ENCODE measurements around the gene PLEKHG4B. TPM values are rescaled to one million over a fixed set of nuclear protein-coding genes. Genes with fewer than 3 reads are reported as not detected.
A peak's percentile ranks its signal among the peaks of the same experiment; 100 is the strongest.
"Not testable (repeated sequence)": the region's sequence is repeated elsewhere in the genome, so short reads cannot be mapped to it uniquely, and the experiment has no call there.

The PLEKHG4B gene
- total and polyA plus RNA-seq, 4 donors = 0.05 to 0.21 TPM; not detected in 2

- H3K27me3 ChIP-seq (ENCODE audit: control insufficient read depth in 1 of 2, insufficient read depth in 2 of 2, low read length in 1 of 2) = no peaks in the 10 kb centered on the region
- no peak overlapping the region for H3K4me3 ChIP-seq (ENCODE audit: low read length in 2 of 2)
- WGBS, 2 donors = 91 to 93% methylated on average over 15 to 17 of the region's 17 CpGs
- intact Hi-C loops (cut with DNase I) = no loop called here
- H3K27ac ChIP-seq (ENCODE audit: low read depth in 1 of 2, low read length in 2 of 2) = no peak overlapping the region
- H3K36me3 ChIP-seq (ENCODE audit: control insufficient read depth in 1 of 2, insufficient read depth in 2 of 2, low read length in 1 of 2) = no peaks in the 10 kb centered on the region
- H3K9me3 ChIP-seq (ENCODE audit: control insufficient read depth, low read length) = no peaks in the 10 kb centered on the region
- ATAC-seq (ENCODE audit: low FRiP score) (no peak), DNase-seq (peak; percentile 40 to 69)
- H3K4me1 ChIP-seq (ENCODE audit: control insufficient read depth in 1 of 2, insufficient read depth in 2 of 2, low read length in 2 of 2) = no peaks in the 10 kb centered on the region
These were observed 101.2 kb downstream of the PLEKHG4B start for GRCh38 chr5:192970-193831.

DNA sequence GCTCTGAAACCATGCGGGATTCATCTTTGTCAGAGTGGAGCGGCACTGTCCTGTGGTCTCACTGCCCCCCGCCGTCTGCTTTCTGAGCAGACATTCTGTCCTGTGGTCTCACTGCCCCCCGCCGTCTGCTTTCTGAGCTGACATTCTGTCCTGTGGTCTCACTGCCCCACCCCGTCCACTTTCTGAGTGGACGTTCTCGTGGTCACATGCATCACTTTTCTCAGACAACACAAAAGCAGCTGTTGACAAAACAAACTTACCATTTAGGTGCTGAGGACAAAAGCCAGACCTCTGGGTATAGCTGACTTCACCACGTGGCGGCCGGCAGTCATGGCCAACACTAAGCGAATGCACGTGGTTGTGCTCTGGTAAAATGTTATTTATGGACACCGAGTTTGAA lies 102.1 kb downstream of the PLEKHG4B start:
- Histone ChIP-seq H3K4me1 (ENCODE audit: control insufficient read depth in 1 of 2, insufficient read depth in 2 of 2, low read length in 2 of 2) (no peaks in the 10 kb centered on the region), H3K36me3 (ENCODE audit: control insufficient read depth in 1 of 2, insufficient read depth in 2 of 2, low read length in 1 of 2) (no peaks in the 10 kb centered on the region), H3K9me3 (ENCODE audit: control insufficient read depth, low read length) (no peaks in the 10 kb centered on the region), H3K4me3 (ENCODE audit: low read length in 2 of 2) (no peak overlapping the region), H3K27me3 (ENCODE audit: control insufficient read depth in 1 of 2, insufficient read depth in 2 of 2, low read length in 1 of 2) (no peaks in the 10 kb centered on the region), H3K27ac (ENCODE audit: low read depth in 1 of 2, low read length in 2 of 2) (no peak overlapping the region)
- peak; percentile 37 to 61 for DNase-seq
- intact Hi-C loops (cut with DNase I) = no loop called here
- no peak for ATAC-seq (ENCODE audit: low FRiP score)
- 91 to 96% methylated on average over 15 of the region's 15 CpGs for WGBS, 2 donors

GRCh38 chr5:194603-195209 lies 102.7 kb downstream of the PLEKHG4B start:
- 96 to 97% methylated on average over 36 of the region's 36 CpGs for WGBS, 2 donors
- intact Hi-C loops (cut with DNase I) = no loop called here
- no peak overlapping the region for H3K27ac ChIP-seq (ENCODE audit: low read depth in 1 of 2, low read length in 2 of 2)
- DNase-seq = peak; percentile 37 to 74
- ATAC-seq (ENCODE audit: low FRiP score) = no peak
- H3K36me3 ChIP-seq (ENCODE audit: control insufficient read depth in 1 of 2, insufficient read depth in 2 of 2, low read length in 1 of 2) = no peaks in the 10 kb centered on the region
- no peaks in the 10 kb centered on the region for H3K9me3 ChIP-seq (ENCODE audit: control insufficient read depth, low read length)
- no peak overlapping the region for H3K4me3 ChIP-seq (ENCODE audit: low read length in 2 of 2)
- no peaks in the 10 kb centered on the region for H3K27me3 ChIP-seq (ENCODE audit: control insufficient read depth in 1 of 2, insufficient read depth in 2 of 2, low read length in 1 of 2)
- no peaks in the 10 kb centered on the region for H3K4me1 ChIP-seq (ENCODE audit: control insufficient read depth in 1 of 2, insufficient read depth in 2 of 2, low read length in 2 of 2)

DNA sequence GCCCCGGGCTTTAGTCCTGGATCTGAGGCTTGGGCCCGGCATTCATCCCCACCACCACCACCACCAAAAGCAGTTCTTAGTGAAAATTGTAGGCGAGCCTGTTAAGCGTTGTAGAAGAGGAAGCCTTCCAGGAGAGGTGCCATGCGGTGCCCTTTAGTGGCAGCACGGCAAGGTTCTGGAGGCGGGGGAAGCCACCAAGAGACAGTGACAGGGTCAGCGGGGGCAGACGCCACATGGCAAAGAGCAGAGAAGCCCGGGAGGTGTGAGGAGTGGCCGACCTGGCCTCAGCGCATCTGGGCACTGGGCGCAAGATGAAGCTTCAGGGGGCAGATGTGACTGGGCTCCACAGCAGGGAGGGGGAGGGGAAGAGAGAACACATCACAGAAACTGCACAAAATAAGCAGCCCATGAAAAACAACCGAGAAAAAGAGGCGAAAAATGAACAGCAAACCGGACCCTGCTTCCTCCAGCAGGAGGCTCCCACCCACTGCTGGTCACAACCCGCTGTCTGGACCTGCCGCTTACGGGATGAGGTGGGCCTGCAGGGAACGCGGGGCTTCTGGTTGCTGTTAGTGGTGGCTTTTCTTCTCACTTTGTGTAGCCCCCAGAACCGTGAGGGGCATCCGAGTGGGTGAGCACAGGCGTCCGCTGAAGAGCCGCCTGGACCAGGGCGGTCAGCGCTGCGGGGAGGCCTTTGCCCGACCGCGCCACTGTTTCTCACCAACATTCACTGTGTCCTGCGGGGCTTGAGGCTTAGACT lies 103.6 kb downstream of the PLEKHG4B start:
- ATAC-seq (ENCODE audit: low FRiP score) (no peak), DNase-seq (peak in 1 of 2 donors; percentile 49)
- H3K27ac ChIP-seq (ENCODE audit: low read depth in 1 of 2, low read length in 2 of 2) = no peak overlapping the region
- H3K4me1 ChIP-seq (ENCODE audit: control insufficient read depth in 1 of 2, insufficient read depth in 2 of 2, low read length in 2 of 2) = no peaks in the 10 kb centered on the region
- no peaks in the 10 kb centered on the region for H3K27me3 ChIP-seq (ENCODE audit: control insufficient read depth in 1 of 2, insufficient read depth in 2 of 2, low read length in 1 of 2)
- H3K36me3 ChIP-seq (ENCODE audit: control insufficient read depth in 1 of 2, insufficient read depth in 2 of 2, low read length in 1 of 2) = no peaks in the 10 kb centered on the region
- no peaks in the 10 kb centered on the region for H3K9me3 ChIP-seq (ENCODE audit: control insufficient read depth, low read length)
- intact Hi-C loops (cut with DNase I) = no loop called here
- 84 to 87% methylated on average over 33 of the region's 33 CpGs for WGBS, 2 donors
- no peak overlapping the region for H3K4me3 ChIP-seq (ENCODE audit: low read length in 2 of 2)

- Histone ChIP-seq H3K4me1 (ENCODE audit: control insufficient read depth in 1 of 2, insufficient read depth in 2 of 2, low read length in 2 of 2) (no peaks in the 10 kb centered on the region), H3K27ac (ENCODE audit: low read depth in 1 of 2, low read length in 2 of 2) (no peak overlapping the region), H3K4me3 (ENCODE audit: low read length in 2 of 2) (no peak overlapping the region), H3K36me3 (ENCODE audit: control insufficient read depth in 1 of 2, insufficient read depth in 2 of 2, low read length in 1 of 2) (no peaks in the 10 kb centered on the region), H3K9me3 (ENCODE audit: control insufficient read depth, low read length) (no peaks in the 10 kb centered on the region), H3K27me3 (ENCODE audit: control insufficient read depth in 1 of 2, insufficient read depth in 2 of 2, low read length in 1 of 2) (no peaks in the 10 kb centered on the region)
- ATAC-seq (ENCODE audit: low FRiP score) (no peak), DNase-seq (no peak)
- intact Hi-C loops (cut with DNase I) = no loop called here
- WGBS, 2 donors = 84 to 85% methylated on average over 8 to 10 of the region's 10 CpGs
These were observed 104.4 kb downstream of the PLEKHG4B start for GRCh38 chr5:196350-196749.

DNA sequence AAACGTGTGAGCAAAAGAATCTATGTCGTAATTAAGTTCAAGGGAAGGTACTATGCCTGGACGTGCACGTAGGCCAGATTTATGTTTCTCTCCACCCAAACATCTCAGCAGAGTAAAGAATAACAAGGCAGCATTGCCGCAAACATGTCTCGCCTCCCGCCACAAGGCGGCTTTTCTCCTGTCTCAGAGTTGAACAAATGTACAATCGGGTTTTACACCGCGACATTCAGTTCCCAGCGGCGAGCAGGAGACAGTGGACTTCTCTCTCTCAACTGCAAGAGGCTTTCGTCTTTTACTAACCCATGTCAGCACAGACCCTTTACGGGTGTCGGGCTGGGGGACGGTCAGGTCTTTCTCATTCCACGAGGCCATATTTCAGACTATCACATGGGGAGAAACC lies 105.1 kb downstream of the PLEKHG4B start:
- H3K27me3 ChIP-seq (ENCODE audit: control insufficient read depth in 1 of 2, insufficient read depth in 2 of 2, low read length in 1 of 2); H3K9me3 ChIP-seq (ENCODE audit: control insufficient read depth, low read length); ATAC-seq (ENCODE audit: low FRiP score); H3K36me3 ChIP-seq (ENCODE audit: control insufficient read depth in 1 of 2, insufficient read depth in 2 of 2, low read length in 1 of 2); H3K4me3 ChIP-seq (ENCODE audit: low read length in 2 of 2); H3K4me1 ChIP-seq (ENCODE audit: control insufficient read depth in 1 of 2, insufficient read depth in 2 of 2, low read length in 2 of 2); H3K27ac ChIP-seq (ENCODE audit: low read depth in 1 of 2, low read length in 2 of 2); intact Hi-C loops (cut with DNase I); DNase-seq: not testable (repeated sequence)
- WGBS, 2 donors = 34 to 58% methylated on average over 18 of the region's 18 CpGs

GRCh38 chr5:197892-198489 lies 106.0 kb downstream of the PLEKHG4B start:
- ATAC-seq (ENCODE audit: low FRiP score) = no peak
- Histone ChIP-seq H3K4me1 (ENCODE audit: control insufficient read depth in 1 of 2, insufficient read depth in 2 of 2, low read length in 2 of 2) (no peaks in the 10 kb centered on the region), H3K4me3 (ENCODE audit: low read length in 2 of 2) (no peak overlapping the region), H3K27ac (ENCODE audit: low read depth in 1 of 2, low read length in 2 of 2) (no peak overlapping the region), H3K27me3 (ENCODE audit: control insufficient read depth in 1 of 2, insufficient read depth in 2 of 2, low read length in 1 of 2) (no peaks in the 10 kb centered on the region), H3K36me3 (ENCODE audit: control insufficient read depth in 1 of 2, insufficient read depth in 2 of 2, low read length in 1 of 2) (no peaks in the 10 kb centered on the region), H3K9me3 (ENCODE audit: control insufficient read depth, low read length) (no peaks in the 10 kb centered on the region)
- DNase-seq = peak in 1 of 2 donors; percentile 49
- 90 to 92% methylated on average over 12 of the region's 12 CpGs for WGBS, 2 donors
- intact Hi-C loops (cut with DNase I) = no loop called here

DNA sequence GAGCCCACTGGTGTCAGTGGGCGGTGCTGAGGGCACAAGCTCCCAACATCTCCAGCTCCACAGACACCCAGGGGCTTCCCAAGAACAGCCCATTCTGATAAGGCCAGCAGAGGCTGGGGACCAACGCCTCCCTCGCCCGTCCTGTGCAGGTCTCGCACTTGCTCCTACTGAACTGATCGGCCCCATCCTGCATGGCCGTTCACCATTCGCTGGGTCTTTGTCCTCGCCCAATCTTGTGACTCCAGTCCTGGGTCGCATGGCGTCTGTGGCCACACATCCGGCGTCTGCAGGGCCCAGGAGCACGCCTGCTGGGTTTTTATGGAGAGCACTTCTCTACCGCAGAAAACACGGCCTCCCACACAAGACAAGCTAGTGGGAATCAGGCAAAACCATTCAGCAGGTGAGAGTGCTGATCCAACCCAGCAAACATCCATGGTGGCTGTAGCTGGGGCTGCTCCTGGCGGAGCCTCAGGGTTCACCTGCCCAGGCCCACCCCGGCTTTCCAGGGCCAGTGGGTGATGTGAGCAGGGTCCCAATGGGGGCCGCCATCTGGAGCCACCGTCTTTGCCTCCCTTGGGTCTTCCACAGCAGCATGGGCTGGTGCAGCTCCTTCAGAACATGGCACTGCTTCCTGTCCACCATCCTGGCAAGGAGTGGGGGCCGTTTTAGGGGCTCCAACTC lies 106.7 kb downstream of the PLEKHG4B start:
- Histone ChIP-seq H3K4me3 (ENCODE audit: low read length in 2 of 2) (no peak overlapping the region), H3K36me3 (ENCODE audit: control insufficient read depth in 1 of 2, insufficient read depth in 2 of 2, low read length in 1 of 2) (no peaks in the 10 kb centered on the region), H3K27ac (ENCODE audit: low read depth in 1 of 2, low read length in 2 of 2) (no peak overlapping the region), H3K27me3 (ENCODE audit: control insufficient read depth in 1 of 2, insufficient read depth in 2 of 2, low read length in 1 of 2) (no peaks in the 10 kb centered on the region), H3K9me3 (ENCODE audit: control insufficient read depth, low read length) (no peaks in the 10 kb centered on the region), H3K4me1 (ENCODE audit: control insufficient read depth in 1 of 2, insufficient read depth in 2 of 2, low read length in 2 of 2) (no peaks in the 10 kb centered on the region)
- DNase-seq = peak in 1 of 2 donors; percentile 66
- intact Hi-C loops (cut with DNase I) = no loop called here
- no peak for ATAC-seq (ENCODE audit: low FRiP score)
- 97 to 98% methylated on average over 21 of the region's 21 CpGs for WGBS, 2 donors

Measured in aorta (tissue), 5 donors.